HepG2 (cell line): Measurements from ENCODE around the gene ADGRG1. TPM values are rescaled to one million over a fixed set of nuclear protein-coding genes. Genes with fewer than 3 reads are reported as not detected.

ENCODE experiments used
- GATAD1 ChIP-seq: IDR thresholded peaks from 2 replicates; pipeline ENCODE4 v1.6.1; 2016; ENCODE audit warnings: missing genetic modification reagents, missing compliant biosample characterization
- HOXA3 ChIP-seq: sonication (generic); formaldehyde crosslinking; IDR thresholded peaks from 2 replicates; pipeline ENCODE4 v1.5.0; 2020; ENCODE audit warnings: missing genetic modification reagents
- IRF2 ChIP-seq: IDR thresholded peaks from 2 replicates; pipeline ENCODE4 v1.6.1; 2018; ENCODE audit warnings: missing genetic modification reagents, missing compliant biosample characterization
- JUNB ChIP-seq: sonication (generic); formaldehyde crosslinking; IDR thresholded peaks from 2 replicates; pipeline ENCODE4 v1.8.0; 2022; ENCODE audit warnings: missing genetic modification reagents, mild to moderate bottlenecking, borderline replicate concordance
- MAFK ChIP-seq, 2 experiments: IDR thresholded peaks in 1 of 2; conservative IDR thresholded peaks in 1 of 2; 2 replicates each; pipeline ENCODE4 v1.6.1; 2011; ENCODE audit warnings: improper control_type of control experiment in 2 of 2, low read length in 2 of 2
- MTF2 ChIP-seq: sonication (generic); formaldehyde crosslinking; IDR thresholded peaks from 2 replicates; pipeline ENCODE4 v1.5.0; 2020; ENCODE audit warnings: missing genetic modification reagents, borderline replicate concordance
- SALL1 ChIP-seq: sonication (generic); formaldehyde crosslinking; IDR thresholded peaks from 2 replicates; pipeline ENCODE4 v1.8.0; 2022; ENCODE audit warnings: mild to moderate bottlenecking, missing genetic modification reagents
- TEAD3 ChIP-seq: optimal IDR thresholded peaks from 2 replicates; pipeline ENCODE3; 2016; ENCODE audit warnings: borderline replicate concordance
- ZBTB1 ChIP-seq: sonication (generic); formaldehyde crosslinking; IDR thresholded peaks from 2 replicates; pipeline ENCODE4 v1.4.0; 2020; ENCODE audit warnings: missing genetic modification reagents, borderline replicate concordance
- ZFX ChIP-seq: sonication (generic); formaldehyde crosslinking; IDR thresholded peaks from 2 replicates; pipeline ENCODE4 v1.4.0; 2020; ENCODE audit warnings: mild to moderate bottlenecking, low read depth, missing genetic modification reagents, moderate library complexity
- ZNF335 ChIP-seq: sonication (generic); formaldehyde crosslinking; IDR thresholded peaks from 2 replicates; pipeline ENCODE4 v1.4.0; 2020; ENCODE audit warnings: missing genetic modification reagents
- ZNF34 ChIP-seq: sonication (generic); formaldehyde crosslinking; IDR thresholded peaks from 2 replicates; pipeline ENCODE4 v1.4.0; 2020; ENCODE audit warnings: mild to moderate bottlenecking, missing genetic modification reagents, borderline replicate concordance
- ZNF343 ChIP-seq: sonication (generic); formaldehyde crosslinking; IDR thresholded peaks from 2 replicates; pipeline ENCODE4 v1.4.0; 2020; ENCODE audit warnings: mild to moderate bottlenecking, missing genetic modification reagents
- ZNF431 ChIP-seq: sonication (generic); formaldehyde crosslinking; IDR thresholded peaks from 2 replicates; pipeline ENCODE4 v1.9.0; 2022; ENCODE audit warnings: missing genetic modification reagents, low read depth, mild to moderate bottlenecking, borderline replicate concordance
- ZNF703 ChIP-seq: sonication (generic); formaldehyde crosslinking; IDR thresholded peaks from 2 replicates; pipeline ENCODE4 v1.5.1; 2020; ENCODE audit warnings: missing genetic modification reagents, mild to moderate bottlenecking, moderate library complexity, borderline replicate concordance
- ZSCAN31 ChIP-seq: sonication (generic); formaldehyde crosslinking; IDR thresholded peaks from 2 replicates; pipeline ENCODE4 v1.5.0; 2020; ENCODE audit warnings: low read depth, mild to moderate bottlenecking, missing genetic modification reagents
- polyA plus RNA-seq, 8 experiments: library from polyadenylated mRNA; depleted of rRNA in 3 of 8; stranded (reverse) in 7 of 8; unstranded in 1 of 8; fragments of >200 nt; fragmentation: Illumina TruSeq in 4 of 8; extraction: Trizol in 4 of 8; gene quantifications; 2 replicates each; pipeline versions ENCODE4 v1.2.1 to v1.2.3, GENCODE V29; 2011 to 2016; ENCODE audit warnings: low read depth in 4 of 8, missing spikeins in 1 of 8, mixed read lengths in 1 of 8; ENCODE audit not compliant: insufficient read depth in 1 of 8
- total RNA-seq, 5 experiments: library from RNA; depleted of rRNA; stranded (reverse); fragments of >200 nt; fragmentation: Illumina TruSeq; extraction: Trizol; gene quantifications; 2 replicates each; pipeline ENCODE4 v1.2.3, GENCODE V29; 2016; ENCODE audit warnings: low read depth in 1 of 5
- TF ChIP-seq, protein P1 (sequence below): sonication (generic); formaldehyde crosslinking; IDR thresholded peaks from 2 replicates; pipeline ENCODE4 v1.8.0; 2022; ENCODE audit warnings: missing genetic modification reagents, mild to moderate bottlenecking, borderline replicate concordance
- TF ChIP-seq, protein P2 (sequence below): sonication (generic); formaldehyde crosslinking; IDR thresholded peaks from 2 replicates; pipeline ENCODE4 v1.4.0; 2020; ENCODE audit warnings: missing genetic modification reagents
- TF ChIP-seq, protein P3 (sequence below): sonication (generic); formaldehyde crosslinking; IDR thresholded peaks from 2 replicates; pipeline ENCODE4 v1.5.0; 2020; ENCODE audit warnings: missing genetic modification reagents
- TF ChIP-seq, protein P4 (sequence below): IDR thresholded peaks from 2 replicates; pipeline ENCODE4 v1.6.1; 2016; ENCODE audit warnings: low read depth, borderline replicate concordance
- TF ChIP-seq, protein P5 (sequence below): sonication (generic); formaldehyde crosslinking; conservative IDR thresholded peaks from 2 replicates; pipeline ENCODE4 v1.8.1; 2023; ENCODE audit warnings: missing genetic modification reagents

ADGRG1 gene
- total and polyA plus RNA-seq, 2 of the 13 experiments (the other 11 are each of a cell fraction or from before 2014, with no cell fraction given): 2.7 to 5.9 TPM

DNA sequence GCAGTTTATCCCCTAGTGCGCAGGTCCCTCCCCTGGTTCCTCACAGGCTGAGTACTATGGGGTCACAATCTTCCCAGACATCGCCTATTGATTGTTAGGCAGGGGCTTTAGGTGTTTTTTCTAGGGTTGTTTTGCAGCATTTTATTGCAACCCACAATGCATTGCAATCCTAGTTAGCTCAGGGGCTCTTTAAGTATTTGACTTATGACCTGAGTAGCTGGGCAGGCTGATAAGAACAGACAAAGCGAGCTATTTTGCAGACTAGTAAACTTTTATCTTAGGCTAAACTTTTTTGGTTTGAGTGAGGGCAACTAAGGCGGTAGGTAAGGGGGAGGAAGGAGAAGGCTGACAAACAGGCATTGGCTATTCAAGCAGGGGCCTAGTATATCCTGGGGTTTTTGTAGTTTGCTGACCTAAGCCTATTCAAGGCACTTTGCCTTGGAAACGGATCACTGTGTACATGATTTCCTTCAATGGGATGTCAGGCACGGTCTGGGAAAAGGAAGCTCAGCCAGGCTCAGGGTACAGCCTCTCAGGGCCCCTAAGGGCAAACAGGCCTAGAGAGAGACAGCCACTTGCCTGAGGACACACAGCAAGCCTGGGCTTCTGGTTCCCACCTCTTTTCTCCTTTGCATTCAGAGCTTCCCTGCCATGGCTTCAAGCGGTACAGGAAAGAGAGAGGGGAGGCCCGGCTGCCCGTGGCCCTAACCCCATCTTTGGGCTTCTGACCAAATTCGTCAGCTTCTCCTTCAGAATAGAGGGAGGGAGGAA is 72.5 kb downstream of the ADGRG1 start (continued):
- TF ChIP-seq, protein P1, sequence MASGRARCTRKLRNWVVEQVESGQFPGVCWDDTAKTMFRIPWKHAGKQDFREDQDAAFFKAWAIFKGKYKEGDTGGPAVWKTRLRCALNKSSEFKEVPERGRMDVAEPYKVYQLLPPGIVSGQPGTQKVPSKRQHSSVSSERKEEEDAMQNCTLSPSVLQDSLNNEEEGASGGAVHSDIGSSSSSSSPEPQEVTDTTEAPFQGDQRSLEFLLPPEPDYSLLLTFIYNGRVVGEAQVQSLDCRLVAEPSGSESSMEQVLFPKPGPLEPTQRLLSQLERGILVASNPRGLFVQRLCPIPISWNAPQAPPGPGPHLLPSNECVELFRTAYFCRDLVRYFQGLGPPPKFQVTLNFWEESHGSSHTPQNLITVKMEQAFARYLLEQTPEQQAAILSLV: peak; percentile 33; the same call in 1 of the 2 replicates
- TF ChIP-seq ZNF335: 0 out of 2 replicates have a peak, but pooled peaks have one; percentile 60
- 0 out of 2 replicates have a peak, but pooled peaks have one; percentile 20 for TF ChIP-seq MTF2 (CRISPR knock-in tag)
- 0 out of 2 replicates have a peak, but pooled peaks have one; percentile 18 for TF ChIP-seq HOXA3
- TF ChIP-seq, protein P2, sequence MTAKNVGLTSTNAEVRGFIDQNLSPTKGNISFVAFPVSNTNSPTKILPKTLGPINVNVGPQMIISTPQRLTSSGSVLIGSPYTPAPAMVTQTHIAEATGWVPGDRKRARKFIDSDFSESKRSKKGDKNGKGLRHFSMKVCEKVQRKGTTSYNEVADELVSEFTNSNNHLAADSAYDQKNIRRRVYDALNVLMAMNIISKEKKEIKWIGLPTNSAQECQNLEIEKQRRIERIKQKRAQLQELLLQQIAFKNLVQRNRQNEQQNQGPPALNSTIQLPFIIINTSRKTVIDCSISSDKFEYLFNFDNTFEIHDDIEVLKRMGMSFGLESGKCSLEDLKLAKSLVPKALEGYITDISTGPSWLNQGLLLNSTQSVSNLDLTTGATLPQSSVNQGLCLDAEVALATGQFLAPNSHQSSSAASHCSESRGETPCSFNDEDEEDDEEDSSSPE (CRISPR knock-in tag): 0 out of 2 replicates have a peak, but pooled peaks have one; percentile 11
- TF ChIP-seq, protein P3, sequence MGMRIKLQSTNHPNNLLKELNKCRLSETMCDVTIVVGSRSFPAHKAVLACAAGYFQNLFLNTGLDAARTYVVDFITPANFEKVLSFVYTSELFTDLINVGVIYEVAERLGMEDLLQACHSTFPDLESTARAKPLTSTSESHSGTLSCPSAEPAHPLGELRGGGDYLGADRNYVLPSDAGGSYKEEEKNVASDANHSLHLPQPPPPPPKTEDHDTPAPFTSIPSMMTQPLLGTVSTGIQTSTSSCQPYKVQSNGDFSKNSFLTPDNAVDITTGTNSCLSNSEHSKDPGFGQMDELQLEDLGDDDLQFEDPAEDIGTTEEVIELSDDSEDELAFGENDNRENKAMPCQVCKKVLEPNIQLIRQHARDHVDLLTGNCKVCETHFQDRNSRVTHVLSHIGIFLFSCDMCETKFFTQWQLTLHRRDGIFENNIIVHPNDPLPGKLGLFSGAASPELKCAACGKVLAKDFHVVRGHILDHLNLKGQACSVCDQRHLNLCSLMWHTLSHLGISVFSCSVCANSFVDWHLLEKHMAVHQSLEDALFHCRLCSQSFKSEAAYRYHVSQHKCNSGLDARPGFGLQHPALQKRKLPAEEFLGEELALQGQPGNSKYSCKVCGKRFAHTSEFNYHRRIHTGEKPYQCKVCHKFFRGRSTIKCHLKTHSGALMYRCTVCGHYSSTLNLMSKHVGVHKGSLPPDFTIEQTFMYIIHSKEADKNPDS: 0 out of 2 replicates have a peak, but pooled peaks have one; percentile 10
- TF ChIP-seq ZBTB1: no peak
- TF ChIP-seq SALL1 (CRISPR knock-in tag): peak; percentile 73
- peak; percentile 22; the same call in 1 of the 2 replicates for TF ChIP-seq IRF2 (CRISPR knock-in tag)
- TF ChIP-seq GATAD1 (CRISPR knock-in tag): no peak
- 0 out of 2 replicates have a peak, but pooled peaks have one; percentile 23 for TF ChIP-seq ZNF343
- peak; percentile 64 for TF ChIP-seq ZFX (CRISPR knock-in tag)
- TF ChIP-seq ZNF34: 0 out of 2 replicates have a peak, but pooled peaks have one; percentile 53
- no peak for TF ChIP-seq ZNF703 (CRISPR knock-in tag)
- peak; percentile 50 for TF ChIP-seq TEAD3 (CRISPR knock-in tag)
- TF ChIP-seq JUNB (CRISPR knock-in tag): 0 out of 2 replicates have a peak, but pooled peaks have one; percentile 31
- TF ChIP-seq, protein P4, sequence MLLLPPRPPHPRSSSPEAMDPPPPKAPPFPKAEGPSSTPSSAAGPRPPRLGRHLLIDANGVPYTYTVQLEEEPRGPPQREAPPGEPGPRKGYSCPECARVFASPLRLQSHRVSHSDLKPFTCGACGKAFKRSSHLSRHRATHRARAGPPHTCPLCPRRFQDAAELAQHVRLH (CRISPR knock-in tag): peak; percentile 51; the same call in 1 of the 2 replicates
- TF ChIP-seq, protein P5, sequence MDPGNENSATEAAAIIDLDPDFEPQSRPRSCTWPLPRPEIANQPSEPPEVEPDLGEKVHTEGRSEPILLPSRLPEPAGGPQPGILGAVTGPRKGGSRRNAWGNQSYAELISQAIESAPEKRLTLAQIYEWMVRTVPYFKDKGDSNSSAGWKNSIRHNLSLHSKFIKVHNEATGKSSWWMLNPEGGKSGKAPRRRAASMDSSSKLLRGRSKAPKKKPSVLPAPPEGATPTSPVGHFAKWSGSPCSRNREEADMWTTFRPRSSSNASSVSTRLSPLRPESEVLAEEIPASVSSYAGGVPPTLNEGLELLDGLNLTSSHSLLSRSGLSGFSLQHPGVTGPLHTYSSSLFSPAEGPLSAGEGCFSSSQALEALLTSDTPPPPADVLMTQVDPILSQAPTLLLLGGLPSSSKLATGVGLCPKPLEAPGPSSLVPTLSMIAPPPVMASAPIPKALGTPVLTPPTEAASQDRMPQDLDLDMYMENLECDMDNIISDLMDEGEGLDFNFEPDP: 0 out of 2 replicates have a peak, but pooled peaks have one; percentile 64
- 0 out of 2 replicates have a peak, but pooled peaks have one; percentile 45 for TF ChIP-seq ZNF431 (CRISPR knock-in tag)
- 0 out of 2 replicates have a peak, but pooled peaks have one; percentile 12 for TF ChIP-seq ZSCAN31
- peak; percentile 91 for TF ChIP-seq MAFK (conservative IDR thresholded peaks at IDR 0.05 in 1 of 2, IDR thresholded peaks at IDR 0.05 in 1 of 2; ENCODE audit: low read length in 2 of 2)
